A549 (cell line): Measurements from ENCODE around the gene CUX1.
A peak's percentile ranks its signal among the peaks of the same experiment; 100 is the strongest.

ENCODE experiments used
- CTCF ChIP-seq: fragments of >200 bp; sonication (Bioruptor Twin); formaldehyde crosslinking; IDR thresholded peaks from 3 replicates; pipeline ENCODE4 v1.5.1; 2016
- HOXA7 ChIP-seq: fragments of 250-450 bp; sonication (Bioruptor Pico); IDR thresholded peaks from 2 replicates; pipeline ENCODE4 v1.5.0; 2020; ENCODE audit warnings: mild to moderate bottlenecking, moderate library complexity
- PBX3 ChIP-seq: IDR thresholded peaks from 2 replicates; pipeline ENCODE4 v1.6.1; 2012
- POLR2A ChIP-seq: IDR thresholded peaks from 2 replicates; pipeline ENCODE4 v1.6.1; 2012; ENCODE audit warnings: mild to moderate bottlenecking, low read length
- REST ChIP-seq: fragments of 200-600 bp; sonication (generic); IDR thresholded peaks from 2 replicates; pipeline ENCODE4 v1.6.1; 2016; ENCODE audit warnings: antibody characterized with exemption, mild to moderate bottlenecking, moderate library complexity
- ZNF302 ChIP-seq: fragments of 250-450 bp; sonication (Bioruptor Pico); IDR thresholded peaks from 2 replicates; pipeline ENCODE4 v1.9.0; 2021; ENCODE audit warnings: inconsistent platforms, mild to moderate bottlenecking, moderate library complexity

- TF ChIP-seq HOXA7 (no peak), ZNF302 (CRISPR knock-in tag) (no peak), CTCF (peak; percentile 84), REST (no peak), PBX3 (no peak), POLR2A (0 out of 2 replicates have a peak, but pooled peaks have one; percentile 19)
Measured at GRCh38 chr7:101814991-101815825, 2.2 kb upstream of the CUX1 start.
